Osteocyte (in vitro differentiated cells): ENCODE data around the gene GZMB. TPM values are rescaled to one million over a fixed set of nuclear protein-coding genes. Genes with fewer than 3 reads are reported as not detected.

Source experiments
- DNase-seq: peaks from one replicate; pipeline ENCODE4 v3.0.0; 2021; ENCODE audit warnings: mixed read lengths; ENCODE audit not compliant: unreplicated experiment; ENCODE audit errors: extremely low spot score
- H3K27ac Mint-ChIP-seq: one replicate; pipeline ENCODE4 v1.8.0; 2021; ENCODE audit warnings: mild to moderate bottlenecking, mixed read lengths; ENCODE audit not compliant: unreplicated experiment
- H3K27me3 Mint-ChIP-seq: one replicate; pipeline ENCODE4 v1.8.0; 2021; ENCODE audit warnings: mixed read lengths; ENCODE audit not compliant: unreplicated experiment
- H3K36me3 Mint-ChIP-seq: one replicate; pipeline ENCODE4 v1.8.0; 2021; ENCODE audit warnings: mixed read lengths; ENCODE audit not compliant: unreplicated experiment
- H3K4me1 Mint-ChIP-seq: one replicate; pipeline ENCODE4 v1.8.0; 2021; ENCODE audit warnings: mixed read lengths; ENCODE audit not compliant: unreplicated experiment
- H3K4me3 Mint-ChIP-seq: one replicate; pipeline ENCODE4 v1.8.0; 2021; ENCODE audit warnings: mild to moderate bottlenecking, moderate library complexity, mixed read lengths; ENCODE audit not compliant: unreplicated experiment
- H3K9me3 Mint-ChIP-seq: one replicate; pipeline ENCODE4 v1.8.0; 2021; ENCODE audit warnings: mixed read lengths; ENCODE audit not compliant: unreplicated experiment
- CTCF ChIP-seq: fragments of 200-600 bp; sonication (generic); IDR thresholded peaks from 2 replicates; pipeline ENCODE4 v1.5.0; 2021; ENCODE audit warnings: antibody characterized with exemption, mild to moderate bottlenecking, moderate library complexity
- total RNA-seq: library from RNA; stranded (reverse); gene quantifications from 2 replicates; pipeline ENCODE4 v1.2.1, GENCODE V29; 2021

GZMB gene
- total RNA-seq, 1 donor from 2014 or later = not detected

GRCh38 chr14:24639905-24640304 is 5.9 kb upstream of the GZMB start:
- DNase-seq = no peak

GRCh38 chr14:24639270-24639669 is 5.3 kb upstream of the GZMB start:
- Mint-ChIP-seq H3K36me3 (no peaks in the 10 kb centered on the region), H3K4me1 (no peaks in the 10 kb centered on the region), H3K27ac (no peak overlapping the region), H3K27me3 (no peaks in the 10 kb centered on the region), H3K4me3 (no peak overlapping the region), H3K9me3 (no peaks in the 10 kb centered on the region)
- no peak for DNase-seq
- no peak for TF ChIP-seq CTCF

More at GRCh38 chr14:24639905-24640304, 5.9 kb upstream of the GZMB start:
- Mint-ChIP-seq H3K4me1 (no peaks in the 10 kb centered on the region), H3K27me3 (no peaks in the 10 kb centered on the region), H3K4me3 (no peak overlapping the region), H3K9me3 (no peaks in the 10 kb centered on the region), H3K36me3 (no peaks in the 10 kb centered on the region), H3K27ac (no peak overlapping the region)
- TF ChIP-seq CTCF = no peak

- Mint-ChIP-seq H3K4me3 (no peak overlapping the region), H3K27me3 (no peaks in the 10 kb centered on the region), H3K9me3 (no peaks in the 10 kb centered on the region), H3K36me3 (no peaks in the 10 kb centered on the region), H3K4me1 (no peaks in the 10 kb centered on the region), H3K27ac (no peak overlapping the region)
- TF ChIP-seq CTCF = no peak
- DNase-seq = no peak
These were observed 637 bp downstream of the GZMB start for GRCh38 chr14:24633353-24633752.

- Mint-ChIP-seq H3K27me3 (no peaks in the 10 kb centered on the region), H3K9me3 (no peaks in the 10 kb centered on the region), H3K27ac (no peak overlapping the region), H3K4me3 (no peak overlapping the region), H3K36me3 (no peaks in the 10 kb centered on the region), H3K4me1 (no peaks in the 10 kb centered on the region)
- no peak for TF ChIP-seq CTCF
- no peak for DNase-seq
These were observed 1.2 kb downstream of the GZMB start for GRCh38 chr14:24632761-24633160.

- Mint-ChIP-seq H3K27ac (no peak overlapping the region), H3K36me3 (no peaks in the 10 kb centered on the region), H3K4me1 (no peaks in the 10 kb centered on the region), H3K27me3 (no peaks in the 10 kb centered on the region), H3K9me3 (no peaks in the 10 kb centered on the region), H3K4me3 (no peak overlapping the region)
- no peak for DNase-seq
- TF ChIP-seq CTCF = no peak
These were observed 1.7 kb downstream of the GZMB start for GRCh38 chr14:24632336-24632735.
